OCI-LY3 (cell line): Measurements from ENCODE around the gene CCDC9B.

Experiments used
- H2AFZ ChIP-seq: fragments of 200-600, 300-600 bp; shearing (Covaris generic); 2 replicates; pipeline ENCODE4 v1.6.0; 2014; ENCODE audit warnings: antibody characterized with exemption, low read depth, low read length
- H3K27ac ChIP-seq: fragments of 200-600, 300-600 bp; sonication (generic); 2 replicates; pipeline ENCODE4 v1.5.1; 2014; ENCODE audit warnings: mild to moderate bottlenecking, low read length, moderate library complexity, mixed read lengths
- H3K27me3 ChIP-seq: fragments of 200-600, 300-600 bp; sonication (generic); 2 replicates; pipeline ENCODE4 v1.6.1; 2014; ENCODE audit warnings: low read depth, low read length, mixed read lengths
- H3K36me3 ChIP-seq: fragments of 200-600, 300-600 bp; sonication (generic); replicated peaks from 2 replicates; pipeline ENCODE3; 2014; ENCODE audit warnings: low read depth, low read length, mixed read lengths
- H3K4me1 ChIP-seq: fragments of 300-600, 200-600 bp; sonication (generic); 2 replicates; pipeline ENCODE4 v1.6.1; 2014; ENCODE audit warnings: low read length, mixed read lengths
- H3K4me2 ChIP-seq: fragments of 200-600, 300-600 bp; sonication (generic); 2 replicates; pipeline ENCODE4 v1.6.1; 2014; ENCODE audit warnings: low read length, mixed read lengths
- H3K4me3 ChIP-seq: fragments of 300-600, 200-600 bp; sonication (generic); 2 replicates; pipeline ENCODE4 v1.5.1; 2014; ENCODE audit warnings: antibody characterized with exemption, mild to moderate bottlenecking, low read length, moderate library complexity
- H3K79me2 ChIP-seq: fragments of 300-600, 200-600 bp; shearing (Covaris generic); 2 replicates; pipeline ENCODE4 v1.6.1; 2014; ENCODE audit warnings: mild to moderate bottlenecking, low read length, mixed read lengths
- H3K9ac ChIP-seq: fragments of 300-600, 200-600 bp; shearing (Covaris generic); 2 replicates; pipeline ENCODE4 v1.6.0; 2014; ENCODE audit warnings: mild to moderate bottlenecking, low read length, moderate library complexity
- H3K9me3 ChIP-seq: fragments of 200-600, 300-600 bp; shearing (Covaris generic); 2 replicates; pipeline ENCODE4 v1.6.1; 2014; ENCODE audit warnings: low read length, mixed read lengths; ENCODE audit not compliant: insufficient read depth
- H4K20me1 ChIP-seq: fragments of 200-600, 300-600 bp; sonication (generic); 2 replicates; pipeline ENCODE4 v1.6.1; 2016; ENCODE audit warnings: low read length, mixed read lengths; ENCODE audit not compliant: insufficient read depth
- EZH2phosphoT487 ChIP-seq: fragments of 200-600 bp; shearing (Covaris generic); IDR thresholded peaks from 2 replicates; pipeline ENCODE4 v1.6.1; 2018; ENCODE audit warnings: antibody characterized with exemption, mixed run types, low read depth
- TF ChIP-seq, protein P1 (sequence below): fragments of 200-600, 300-600 bp; sonication (generic); IDR thresholded peaks from 2 replicates; pipeline ENCODE4 v1.5.1; 2014; ENCODE audit warnings: antibody characterized with exemption, low read length, low read depth

Gene CCDC9B

DNA sequence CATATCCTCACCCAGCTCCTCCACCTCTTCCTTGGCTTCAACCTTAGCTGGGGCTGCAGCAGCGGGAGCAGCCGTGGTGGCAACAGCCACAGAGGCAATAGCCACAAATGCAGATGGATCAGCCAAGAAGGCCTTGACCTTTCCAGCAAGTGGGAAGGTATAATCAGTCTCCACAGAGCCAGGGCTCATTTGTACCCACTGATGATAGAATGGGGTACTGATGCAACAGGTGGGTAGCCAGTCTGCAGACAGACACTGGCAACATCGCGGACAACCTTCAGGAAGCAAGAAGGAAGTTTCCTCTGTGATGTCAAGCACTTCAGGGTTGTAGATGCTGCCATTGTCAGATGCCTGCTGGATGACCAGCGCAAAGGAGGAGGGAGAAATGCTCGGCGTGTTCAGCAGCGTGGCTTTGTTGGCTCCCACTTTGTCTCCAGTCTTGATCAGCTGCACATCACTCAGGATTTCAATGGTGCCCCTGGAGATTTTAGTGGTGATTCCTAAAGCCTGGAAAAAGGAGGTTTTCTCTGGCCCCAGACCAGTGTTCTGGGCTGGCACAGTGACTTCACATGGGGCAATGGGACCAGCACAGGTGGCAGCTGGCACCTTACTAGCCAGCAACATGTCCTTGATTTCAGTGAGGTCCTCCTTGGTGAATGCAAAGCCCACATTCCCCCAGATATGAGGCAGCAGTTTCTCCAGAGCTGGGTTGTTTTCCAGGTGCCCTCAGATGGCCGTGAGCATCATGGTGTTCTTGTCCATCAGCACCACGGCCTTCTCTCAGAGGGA is 28.2 kb downstream of the CCDC9B start:
- Histone ChIP-seq H3K4me3 (no peak overlapping the region), H3K9me3 (no peaks in the 10 kb centered on the region), H3K4me2 (no peak overlapping the region), H2AFZ (no peak overlapping the region), H4K20me1 (no peaks in the 10 kb centered on the region), H3K9ac (no peak overlapping the region), H3K79me2 (no peaks in the 10 kb centered on the region), H3K36me3 (no peaks in the 10 kb centered on the region), H3K27me3 (peaks cover 36% of the 10 kb centered on the region), H3K4me1 (peaks cover 44% of the 10 kb centered on the region), H3K27ac (no peak overlapping the region)
- TF ChIP-seq EZH2phosphoT487 = no peak
- TF ChIP-seq, protein P1, sequence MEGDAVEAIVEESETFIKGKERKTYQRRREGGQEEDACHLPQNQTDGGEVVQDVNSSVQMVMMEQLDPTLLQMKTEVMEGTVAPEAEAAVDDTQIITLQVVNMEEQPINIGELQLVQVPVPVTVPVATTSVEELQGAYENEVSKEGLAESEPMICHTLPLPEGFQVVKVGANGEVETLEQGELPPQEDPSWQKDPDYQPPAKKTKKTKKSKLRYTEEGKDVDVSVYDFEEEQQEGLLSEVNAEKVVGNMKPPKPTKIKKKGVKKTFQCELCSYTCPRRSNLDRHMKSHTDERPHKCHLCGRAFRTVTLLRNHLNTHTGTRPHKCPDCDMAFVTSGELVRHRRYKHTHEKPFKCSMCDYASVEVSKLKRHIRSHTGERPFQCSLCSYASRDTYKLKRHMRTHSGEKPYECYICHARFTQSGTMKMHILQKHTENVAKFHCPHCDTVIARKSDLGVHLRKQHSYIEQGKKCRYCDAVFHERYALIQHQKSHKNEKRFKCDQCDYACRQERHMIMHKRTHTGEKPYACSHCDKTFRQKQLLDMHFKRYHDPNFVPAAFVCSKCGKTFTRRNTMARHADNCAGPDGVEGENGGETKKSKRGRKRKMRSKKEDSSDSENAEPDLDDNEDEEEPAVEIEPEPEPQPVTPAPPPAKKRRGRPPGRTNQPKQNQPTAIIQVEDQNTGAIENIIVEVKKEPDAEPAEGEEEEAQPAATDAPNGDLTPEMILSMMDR = no peak

DNA sequence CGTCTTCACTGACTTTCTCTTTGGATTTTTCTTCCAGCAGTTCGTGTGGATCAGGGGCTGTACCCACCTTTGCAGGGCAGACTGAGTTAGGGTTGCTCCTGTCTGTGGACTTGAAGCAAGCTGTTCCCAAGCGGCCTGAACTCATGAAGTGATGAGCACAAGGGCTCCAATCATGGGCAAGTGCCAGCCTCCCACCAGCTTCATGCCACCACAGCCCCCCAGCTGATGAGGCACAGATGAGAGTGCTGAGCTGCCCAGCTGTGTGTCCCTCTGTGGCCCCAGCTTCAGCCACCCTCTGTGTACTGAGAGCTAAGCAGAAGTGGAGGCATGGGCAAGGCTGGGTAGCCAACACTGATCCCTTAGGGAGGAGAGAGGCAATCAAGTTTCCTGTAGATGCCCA is 29.7 kb downstream of the CCDC9B start:
- no peaks in the 10 kb centered on the region for H3K79me2 ChIP-seq
- no peak overlapping the region for H3K9ac ChIP-seq
- peaks cover 35% of the 10 kb centered on the region for H3K27me3 ChIP-seq
- H3K36me3 ChIP-seq = no peaks in the 10 kb centered on the region
- TF ChIP-seq, protein P1 = no peak
- no peak for TF ChIP-seq EZH2phosphoT487
- H3K9me3 ChIP-seq = no peaks in the 10 kb centered on the region
- peaks cover 48% of the 10 kb centered on the region for H3K4me1 ChIP-seq
- H2AFZ ChIP-seq = no peak overlapping the region
- no peak overlapping the region for H3K4me3 ChIP-seq
- no peaks in the 10 kb centered on the region for H4K20me1 ChIP-seq
- H3K27ac ChIP-seq = no peak overlapping the region
- H3K4me2 ChIP-seq = no peak overlapping the region

DNA sequence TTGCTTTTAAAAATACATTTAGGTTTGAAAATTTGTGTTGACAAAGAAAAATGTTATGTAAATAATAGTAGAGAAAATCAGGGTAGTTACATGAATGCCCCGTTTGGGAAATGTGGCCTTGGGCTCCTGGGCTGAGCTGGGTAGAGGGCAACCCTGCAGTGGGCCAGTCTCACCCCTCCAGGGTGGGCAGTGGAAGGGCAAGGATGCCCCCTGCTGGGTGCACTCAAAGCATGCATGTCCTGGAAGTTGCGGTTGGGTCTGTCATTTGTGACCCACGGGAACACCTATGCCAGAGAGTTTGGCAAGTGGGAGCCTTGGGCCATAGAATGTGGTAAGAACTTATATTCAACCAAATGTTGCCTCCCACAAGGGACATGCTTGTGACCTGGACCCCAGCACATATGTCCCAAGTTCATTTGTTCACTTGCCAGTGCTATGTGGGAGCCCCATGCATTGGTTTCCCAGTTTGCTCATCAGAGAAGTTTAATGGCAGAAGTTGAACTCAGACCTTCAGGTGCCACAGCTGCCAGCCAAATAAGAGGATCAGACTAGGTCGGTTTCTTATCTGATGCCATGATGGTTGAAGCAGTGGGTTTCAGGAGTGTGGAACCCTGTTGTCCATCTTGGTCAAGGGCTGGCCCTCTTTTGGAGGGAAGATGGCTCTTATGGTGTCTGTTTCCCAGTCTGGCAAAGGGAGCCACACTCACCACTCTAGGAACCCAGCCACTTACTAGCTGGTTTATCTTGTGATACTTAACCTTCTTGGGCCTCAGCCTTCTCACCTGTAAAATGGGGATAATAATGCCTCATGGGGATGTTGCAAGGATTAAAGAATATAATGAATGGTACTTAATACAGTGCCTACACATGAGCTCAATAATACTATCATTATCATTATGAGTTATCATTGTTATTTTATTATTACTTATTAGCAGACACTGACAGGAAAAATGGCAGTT is 30.5 kb downstream of the CCDC9B start:
- H3K9ac ChIP-seq = no peak overlapping the region
- no peak overlapping the region for H3K4me3 ChIP-seq
- no peak overlapping the region for H3K27ac ChIP-seq
- no peaks in the 10 kb centered on the region for H3K9me3 ChIP-seq
- peaks cover 28% of the 10 kb centered on the region for H3K27me3 ChIP-seq
- TF ChIP-seq EZH2phosphoT487 = no peak
- TF ChIP-seq, protein P1 = peak; percentile 86
- peaks cover 48% of the 10 kb centered on the region for H3K4me1 ChIP-seq
- H3K36me3 ChIP-seq = no peaks in the 10 kb centered on the region
- H3K79me2 ChIP-seq = no peaks in the 10 kb centered on the region
- H3K4me2 ChIP-seq = no peak overlapping the region
- H4K20me1 ChIP-seq = no peaks in the 10 kb centered on the region
- H2AFZ ChIP-seq = no peak overlapping the region

DNA sequence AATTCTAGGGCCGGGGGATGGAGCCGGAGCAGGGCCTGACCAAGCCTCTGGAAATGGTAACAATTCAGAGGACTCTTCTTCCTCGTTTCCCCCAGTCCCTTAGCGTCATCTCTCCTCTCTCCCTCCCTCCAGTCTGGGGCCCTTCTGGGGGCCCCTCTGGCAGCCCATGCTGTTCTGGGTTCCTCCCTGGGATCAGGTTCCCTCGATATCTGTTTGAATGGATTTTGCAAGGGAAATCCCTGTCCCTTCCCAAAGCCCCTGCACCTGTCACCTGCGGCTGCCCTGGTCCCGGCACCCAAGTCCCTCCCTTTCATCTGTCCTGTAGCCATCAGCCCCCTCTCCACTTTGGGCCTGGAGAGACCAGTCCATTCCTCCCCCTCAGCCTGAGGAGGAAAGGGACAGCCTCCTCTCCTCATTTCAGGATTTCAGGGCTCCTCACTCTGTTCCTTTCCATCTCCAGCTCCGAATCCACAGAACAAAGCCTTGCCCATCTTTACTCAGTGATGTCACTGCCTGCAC is 31.3 kb downstream of the CCDC9B start:
- no peaks in the 10 kb centered on the region for H3K36me3 ChIP-seq
- no peaks in the 10 kb centered on the region for H3K79me2 ChIP-seq
- TF ChIP-seq EZH2phosphoT487 = no peak
- TF ChIP-seq, protein P1 = no peak
- no peak overlapping the region for H3K27ac ChIP-seq
- peak overlapping the region; percentile 88 for H3K4me3 ChIP-seq
- no peaks in the 10 kb centered on the region for H4K20me1 ChIP-seq
- peaks cover 22% of the 10 kb centered on the region for H3K27me3 ChIP-seq
- H3K9ac ChIP-seq = peak overlapping the region; percentile 91; the same call in 1 of the 2 replicates
- no peak overlapping the region for H2AFZ ChIP-seq
- H3K4me2 ChIP-seq = peak overlapping the region; percentile 99
- no peaks in the 10 kb centered on the region for H3K9me3 ChIP-seq
- H3K4me1 ChIP-seq = peaks cover 48% of the 10 kb centered on the region
